RWPE1 (cell line): Measurements from ENCODE around the gene ANKRD28.

Experiments
- CTCF ChIA-PET: fragments of 350-600 bp; sonication (Branson Sonifier 250); formaldehyde crosslinking; extraction: SDS; loops from one replicate; lab custom pipeline; 2021; lab: Yijun Ruan, JAX
- POLR2A ChIA-PET: fragments of 400-600 bp; formaldehyde crosslinking; extraction: SDS; loops from one replicate; lab custom pipeline; 2020; ENCODE audit warnings: antibody characterized with exemption; ENCODE audit not compliant: low non-redundant PET; lab: Yijun Ruan, JAX
- DNase-seq: peaks from one replicate; pipeline ENCODE4 v3.0.0; 2012; ENCODE audit warnings: low spot score
- H3K27ac ChIP-seq: fragments of 450-650 bp; 2 replicates; pipeline ENCODE4 v1.5.1; 2017
- TF ChIP-seq, protein P1 (sequence below): fragments of 450-650 bp; conservative IDR thresholded peaks from 2 replicates; pipeline ENCODE4 v1.5.1; 2017; ENCODE audit warnings: low read depth, mild to moderate bottlenecking

Gene ANKRD28

DNA sequence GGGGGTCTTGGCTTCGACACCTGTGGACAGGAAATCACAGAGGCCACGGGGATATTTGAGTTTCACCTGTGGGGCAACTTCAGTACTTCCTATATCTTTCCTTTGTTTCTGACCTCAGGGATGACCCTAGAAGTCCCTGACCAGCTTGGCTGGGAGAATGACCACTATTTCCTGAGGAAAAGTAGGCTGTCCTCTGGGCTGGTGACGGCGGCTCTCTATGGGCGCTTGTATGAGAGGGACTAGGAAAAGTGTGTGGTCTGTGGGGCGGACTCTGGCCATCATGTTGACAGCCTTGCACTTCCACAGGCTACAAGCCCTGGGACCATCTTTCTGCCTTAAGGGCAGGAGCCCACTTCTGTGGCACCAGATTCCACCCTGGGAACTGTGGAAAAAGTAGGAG lies 152.5 kb downstream of the ANKRD28 start:
- no peak for DNase-seq
- TF ChIP-seq, protein P1, sequence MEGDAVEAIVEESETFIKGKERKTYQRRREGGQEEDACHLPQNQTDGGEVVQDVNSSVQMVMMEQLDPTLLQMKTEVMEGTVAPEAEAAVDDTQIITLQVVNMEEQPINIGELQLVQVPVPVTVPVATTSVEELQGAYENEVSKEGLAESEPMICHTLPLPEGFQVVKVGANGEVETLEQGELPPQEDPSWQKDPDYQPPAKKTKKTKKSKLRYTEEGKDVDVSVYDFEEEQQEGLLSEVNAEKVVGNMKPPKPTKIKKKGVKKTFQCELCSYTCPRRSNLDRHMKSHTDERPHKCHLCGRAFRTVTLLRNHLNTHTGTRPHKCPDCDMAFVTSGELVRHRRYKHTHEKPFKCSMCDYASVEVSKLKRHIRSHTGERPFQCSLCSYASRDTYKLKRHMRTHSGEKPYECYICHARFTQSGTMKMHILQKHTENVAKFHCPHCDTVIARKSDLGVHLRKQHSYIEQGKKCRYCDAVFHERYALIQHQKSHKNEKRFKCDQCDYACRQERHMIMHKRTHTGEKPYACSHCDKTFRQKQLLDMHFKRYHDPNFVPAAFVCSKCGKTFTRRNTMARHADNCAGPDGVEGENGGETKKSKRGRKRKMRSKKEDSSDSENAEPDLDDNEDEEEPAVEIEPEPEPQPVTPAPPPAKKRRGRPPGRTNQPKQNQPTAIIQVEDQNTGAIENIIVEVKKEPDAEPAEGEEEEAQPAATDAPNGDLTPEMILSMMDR = no peak
- CTCF ChIA-PET = interaction anchor here (0.5 kb wide), 1 partner anchor 18 kb away, joined by 3 read pairs; no protein-coding TSS in a partner anchor
- H3K27ac ChIP-seq = peak overlapping the region; percentile 98
- POLR2A ChIA-PET = no interaction called here

DNA sequence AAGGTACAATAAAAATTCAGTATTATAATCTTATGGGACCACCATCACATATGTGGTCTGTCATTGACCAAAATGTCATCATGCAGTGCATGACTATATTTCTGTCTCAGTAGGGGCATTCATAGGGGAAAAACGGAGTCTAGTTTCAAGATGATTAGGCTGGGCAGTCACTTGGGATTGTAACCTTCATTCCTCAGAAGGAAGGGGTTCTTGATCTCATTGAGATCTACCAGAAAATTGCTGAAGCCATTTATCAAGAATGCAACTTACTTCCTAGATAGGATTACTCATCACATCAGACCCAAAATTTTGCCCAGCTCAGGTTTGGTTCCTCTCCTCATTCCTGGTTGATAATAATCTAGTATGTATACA lies 158.9 kb downstream of the ANKRD28 start:
- no peak overlapping the region for H3K27ac ChIP-seq
- POLR2A ChIA-PET = no interaction called here
- TF ChIP-seq, protein P1 = no peak
- CTCF ChIA-PET = no interaction called here
- no peak for DNase-seq

DNA sequence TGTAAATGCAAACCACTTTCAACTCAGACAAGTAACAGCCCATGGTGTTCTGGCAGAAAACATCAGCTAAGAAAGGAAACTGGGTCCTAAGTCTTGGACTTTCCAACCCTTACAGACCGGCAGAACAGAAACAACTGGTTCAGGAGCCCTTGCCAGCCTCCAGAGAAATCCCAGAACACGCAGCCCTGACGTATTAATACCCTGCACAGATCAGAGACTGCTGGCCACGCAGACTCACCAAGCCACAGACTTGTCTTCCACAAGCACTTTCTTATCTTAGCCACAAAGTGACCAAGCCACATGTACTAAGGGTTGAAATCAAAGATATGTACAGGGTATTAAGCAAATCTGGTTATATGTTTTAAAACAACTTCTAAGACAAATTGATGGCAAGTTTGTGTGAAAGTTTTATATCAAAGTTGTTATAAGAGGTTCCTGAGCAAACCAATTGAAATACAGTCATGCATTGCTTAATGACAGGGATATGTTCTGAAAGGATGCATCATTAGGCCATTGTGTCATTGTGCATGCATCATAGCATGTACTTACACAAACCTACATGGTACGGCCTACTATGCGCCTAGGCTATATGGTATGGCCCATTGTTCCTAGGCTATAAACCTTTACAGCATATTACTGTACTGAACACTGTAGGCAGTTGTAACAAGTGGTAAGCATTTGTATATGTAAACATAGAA lies 159.4 kb downstream of the ANKRD28 start:
- TF ChIP-seq, protein P1 = no peak
- CTCF ChIA-PET = no interaction called here

DNA sequence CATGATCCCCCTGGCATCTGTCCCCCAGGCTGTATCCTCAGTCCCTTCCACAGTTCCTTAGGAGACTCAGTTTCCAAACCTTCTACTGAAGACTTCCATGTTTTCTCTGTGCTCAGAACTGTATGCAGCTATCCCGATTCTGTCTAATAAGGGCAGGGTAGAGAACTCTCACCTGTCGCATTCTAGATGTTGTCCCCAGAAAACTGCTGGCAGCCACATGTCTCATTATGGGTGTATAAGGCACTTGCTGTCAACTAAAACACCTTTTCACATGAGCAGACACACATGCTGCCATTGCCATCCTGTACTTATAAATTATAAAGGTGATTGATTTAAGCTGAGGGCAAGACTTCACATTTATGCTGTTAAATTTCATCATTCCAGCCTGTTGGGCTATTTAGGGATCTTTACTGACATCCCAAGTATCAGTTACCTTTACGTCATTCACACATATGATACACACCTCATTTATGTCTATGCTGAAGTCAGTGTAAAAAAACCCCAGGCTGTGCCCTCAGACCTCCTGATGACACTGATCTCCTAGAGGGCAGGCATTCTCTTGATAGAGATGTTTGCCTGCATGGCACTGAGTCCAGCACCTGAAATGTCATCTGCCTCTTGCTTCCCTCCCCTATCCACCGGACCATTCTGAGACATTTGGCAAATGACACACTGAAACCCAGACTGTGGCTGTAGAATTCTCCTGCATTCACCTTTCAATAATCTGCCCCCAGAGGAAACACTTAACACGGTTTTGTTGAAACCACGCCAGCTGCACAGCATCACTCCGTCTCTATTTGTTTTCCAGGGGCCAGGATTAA lies 160.4 kb downstream of the ANKRD28 start:
- POLR2A ChIA-PET = no interaction called here
- TF ChIP-seq, protein P1 = no peak
- CTCF ChIA-PET = no interaction called here
- H3K27ac ChIP-seq = peak overlapping the region; percentile 86; the same call in 1 of the 2 replicates
- DNase-seq = no peak

More for the DNA sequence above, 159.4 kb downstream of the ANKRD28 start:
- POLR2A ChIA-PET = no interaction called here
- no peak overlapping the region for H3K27ac ChIP-seq
- no peak for DNase-seq

DNA sequence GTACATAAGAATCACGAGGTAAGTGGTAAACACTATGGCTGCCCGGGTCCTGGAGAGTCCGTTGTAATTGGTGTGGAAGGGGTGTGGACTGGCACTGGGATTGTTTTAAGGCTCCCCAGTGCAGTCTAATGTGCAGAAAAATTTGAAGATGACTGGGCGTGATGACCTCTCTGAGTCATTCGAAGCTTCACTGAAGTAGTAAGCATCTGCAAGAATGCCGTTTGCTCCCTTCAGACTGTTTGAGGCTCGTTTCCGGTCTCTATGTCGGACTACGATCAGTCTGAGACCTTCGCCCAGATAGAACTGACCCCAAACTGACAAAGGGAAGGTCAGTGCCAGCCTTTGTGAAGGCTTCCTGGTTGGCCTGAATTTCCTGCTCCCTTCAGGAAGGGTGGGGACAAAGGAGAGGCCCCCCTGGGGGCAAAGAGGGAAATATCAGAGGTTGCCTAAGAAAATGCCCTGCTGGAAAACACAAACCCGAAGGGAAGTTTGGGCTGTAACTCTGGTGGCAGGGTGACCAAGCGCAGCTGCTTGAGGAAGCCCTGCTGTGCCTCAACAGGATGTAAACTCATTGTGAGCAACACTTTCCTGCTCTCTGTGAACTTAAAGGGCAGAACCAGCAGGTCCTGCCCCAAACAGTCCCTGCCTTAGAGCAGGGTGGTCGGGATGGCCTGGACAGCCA lies 161.6 kb downstream of the ANKRD28 start:
- DNase-seq = peak; percentile 60
- ChIA-PET CTCF (interaction anchor here (0.6 to 0.7 kb wide), 3 partner anchors 95 to 531 kb away, joined by 3 to 9 read pairs (median 4); no protein-coding TSS in a partner anchor), POLR2A (no interaction called here)
- TF ChIP-seq, protein P1 = no peak
- H3K27ac ChIP-seq = peak overlapping the region; percentile 86

DNA sequence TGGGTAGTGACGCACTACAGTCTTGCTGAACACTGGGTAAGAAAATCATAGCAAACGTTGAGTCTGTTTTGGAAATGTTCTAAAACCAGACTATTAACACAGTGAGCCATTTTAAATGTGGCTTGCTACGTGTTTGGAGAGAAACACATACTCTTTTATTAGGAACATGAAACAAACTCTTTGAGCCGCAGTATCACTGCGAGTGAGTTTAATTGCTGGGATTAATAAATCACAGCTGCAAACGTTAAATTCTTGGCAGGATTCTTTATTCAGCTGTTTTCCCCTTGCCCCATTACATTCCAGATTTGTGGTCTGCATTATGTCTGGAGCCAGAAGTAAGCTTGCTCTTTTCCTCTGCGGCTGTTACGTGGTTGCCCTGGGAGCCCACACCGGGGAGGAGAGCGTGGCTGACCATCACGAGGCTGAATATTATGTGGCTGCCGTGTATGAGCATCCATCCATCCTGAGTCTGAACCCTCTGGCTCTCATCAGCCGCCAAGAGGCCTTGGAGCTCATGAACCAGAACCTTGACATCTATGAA lies 162.6 kb downstream of the ANKRD28 start:
- CTCF ChIA-PET = no interaction called here

More for the DNA sequence above, 162.6 kb downstream of the ANKRD28 start:
- H3K27ac ChIP-seq = peak overlapping the region; percentile 86
- DNase-seq = no peak
- POLR2A ChIA-PET = no interaction called here
- TF ChIP-seq, protein P1 = no peak
